Nephron (organoid): ENCODE data around the gene TTC34.

Experiments used
- H3K27ac Mint-ChIP-seq, 3 experiments: 2 replicates each; pipeline ENCODE4 v1.8.0; 2020; ENCODE audit warnings: mixed read lengths in 3 of 3, mild to moderate bottlenecking in 2 of 3, moderate library complexity in 1 of 3
- H3K27me3 Mint-ChIP-seq: 2 replicates; pipeline ENCODE4 v1.8.0; 2021; ENCODE audit warnings: low read depth, mild to moderate bottlenecking, moderate library complexity, mixed read lengths
- H3K36me3 Mint-ChIP-seq: 2 replicates; pipeline ENCODE4 v1.8.0; 2020; ENCODE audit warnings: low read depth, mixed read lengths
- H3K4me1 Mint-ChIP-seq: 2 replicates; pipeline ENCODE4 v1.8.0; 2020; ENCODE audit warnings: mixed read lengths
- H3K4me3 Mint-ChIP-seq, 3 experiments: 2 replicates each; pipeline ENCODE4 v1.8.0; 2020; ENCODE audit warnings: mild to moderate bottlenecking in 3 of 3, mixed read lengths in 3 of 3, moderate library complexity in 2 of 3
- H3K9me3 Mint-ChIP-seq: 2 replicates; pipeline ENCODE4 v1.8.0; 2020; ENCODE audit warnings: mixed read lengths
- CTCF ChIP-seq, 3 experiments: fragments of 200-600 bp; sonication (generic); IDR thresholded peaks; one replicate each; pipeline ENCODE4 v1.5.0; 2021; ENCODE audit warnings: antibody characterized with exemption in 3 of 3; ENCODE audit not compliant: unreplicated experiment in 3 of 3

Gene TTC34

GRCh38 chr1:2817784-2818564 lies 16.5 kb upstream of the TTC34 start:
- no peak for TF ChIP-seq CTCF (IDR thresholded peaks at IDR 0.05; ENCODE audit: unreplicated experiment in 3 of 3)
- Mint-ChIP-seq H3K4me3 (no peak overlapping the region), H3K9me3 (peaks cover 24% of the 10 kb centered on the region), H3K36me3 (peaks cover 9% of the 10 kb centered on the region), H3K4me1 (no peaks in the 10 kb centered on the region), H3K27me3 (peaks cover 20% of the 10 kb centered on the region), H3K27ac (no peak overlapping the region)

GRCh38 chr1:2816786-2817185 lies 15.3 kb upstream of the TTC34 start:
- H3K9me3 Mint-ChIP-seq = peaks cover 32% of the 10 kb centered on the region
- no peak for TF ChIP-seq CTCF (IDR thresholded peaks at IDR 0.05; ENCODE audit: unreplicated experiment in 3 of 3)
- no peak overlapping the region for H3K4me3 Mint-ChIP-seq
- no peak overlapping the region for H3K27ac Mint-ChIP-seq
- H3K27me3 Mint-ChIP-seq = peaks cover 16% of the 10 kb centered on the region
- H3K36me3 Mint-ChIP-seq = peaks cover 9% of the 10 kb centered on the region
- no peaks in the 10 kb centered on the region for H3K4me1 Mint-ChIP-seq

GRCh38 chr1:2815551-2815950 lies 14.1 kb upstream of the TTC34 start:
- no peak overlapping the region for H3K27ac Mint-ChIP-seq
- H3K9me3 Mint-ChIP-seq = peaks cover 34% of the 10 kb centered on the region
- peaks cover 9% of the 10 kb centered on the region for H3K36me3 Mint-ChIP-seq
- no peaks in the 10 kb centered on the region for H3K4me1 Mint-ChIP-seq
- no peak for TF ChIP-seq CTCF (IDR thresholded peaks at IDR 0.05; ENCODE audit: unreplicated experiment in 3 of 3)
- H3K4me3 Mint-ChIP-seq = no peak overlapping the region
- peaks cover 19% of the 10 kb centered on the region for H3K27me3 Mint-ChIP-seq

GRCh38 chr1:2814511-2815075 lies 13.1 kb upstream of the TTC34 start:
- TF ChIP-seq CTCF (IDR thresholded peaks at IDR 0.05; ENCODE audit: unreplicated experiment in 3 of 3) = no peak
- H3K27me3 Mint-ChIP-seq = peaks cover 12% of the 10 kb centered on the region
- H3K4me3 Mint-ChIP-seq = no peak overlapping the region
- H3K27ac Mint-ChIP-seq = no peak overlapping the region
- H3K9me3 Mint-ChIP-seq = peaks cover 27% of the 10 kb centered on the region
- H3K4me1 Mint-ChIP-seq = no peaks in the 10 kb centered on the region
- H3K36me3 Mint-ChIP-seq = peaks cover 9% of the 10 kb centered on the region

- TF ChIP-seq CTCF (IDR thresholded peaks at IDR 0.05; ENCODE audit: unreplicated experiment in 3 of 3) = no peak
- no peaks in the 10 kb centered on the region for H3K36me3 Mint-ChIP-seq
- no peak overlapping the region for H3K4me3 Mint-ChIP-seq
- no peak overlapping the region for H3K27ac Mint-ChIP-seq
- peaks cover 7% of the 10 kb centered on the region for H3K27me3 Mint-ChIP-seq
- H3K9me3 Mint-ChIP-seq = peaks cover 15% of the 10 kb centered on the region
- H3K4me1 Mint-ChIP-seq = no peaks in the 10 kb centered on the region
Observed at GRCh38 chr1:2812939-2813653, 11.6 kb upstream of the TTC34 start.
